ENCODE data around the gene HOOK2. TPM values are rescaled to one million over a fixed set of nuclear protein-coding genes. Genes with fewer than 3 reads are reported as not detected.

The HOOK2 gene
- total and polyA plus RNA-seq, 2 of the 13 experiments (the other 11 are each of a cell fraction or from before 2014, with no cell fraction given), result 9.2 to 12.9 TPM

GRCh38 chr19:12796146-12797071, 21.1 kb upstream of the HOOK2 start (continued):
- TF ChIP-seq ZNF574 (CRISPR knock-in tag; IDR thresholded peaks at IDR 0.05), result peak; percentile 51; the same call in 1 of the 2 replicates
- TF ChIP-seq ZZZ3 (CRISPR knock-in tag; IDR thresholded peaks at IDR 0.05; ENCODE audit: borderline replicate concordance), result no peak
- TF ChIP-seq HDAC2 (CRISPR knock-in tag; IDR thresholded peaks at IDR 0.05), result 0 out of 2 replicates have a peak, but pooled peaks have one; percentile 16
- peak in 1 of 2 experiments; percentile 56; a peak in 1 of 4 replicates for TF ChIP-seq KLF16 (CRISPR knock-in tag; IDR thresholded peaks at IDR 0.05)
- peak; percentile 45; the same call in 1 of the 2 replicates for TF ChIP-seq CBFB (CRISPR knock-in tag; IDR thresholded peaks at IDR 0.05)
- 0 out of 2 replicates have a peak, but pooled peaks have one; percentile 15 for TF ChIP-seq ZNF263 (CRISPR knock-in tag; IDR thresholded peaks at IDR 0.05)
- TF ChIP-seq MIER2 (CRISPR knock-in tag; IDR thresholded peaks at IDR 0.05), result peak; percentile 55; the same call in 1 of the 2 replicates
- TF ChIP-seq, protein P1, sequence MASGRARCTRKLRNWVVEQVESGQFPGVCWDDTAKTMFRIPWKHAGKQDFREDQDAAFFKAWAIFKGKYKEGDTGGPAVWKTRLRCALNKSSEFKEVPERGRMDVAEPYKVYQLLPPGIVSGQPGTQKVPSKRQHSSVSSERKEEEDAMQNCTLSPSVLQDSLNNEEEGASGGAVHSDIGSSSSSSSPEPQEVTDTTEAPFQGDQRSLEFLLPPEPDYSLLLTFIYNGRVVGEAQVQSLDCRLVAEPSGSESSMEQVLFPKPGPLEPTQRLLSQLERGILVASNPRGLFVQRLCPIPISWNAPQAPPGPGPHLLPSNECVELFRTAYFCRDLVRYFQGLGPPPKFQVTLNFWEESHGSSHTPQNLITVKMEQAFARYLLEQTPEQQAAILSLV (CRISPR knock-in tag; IDR thresholded peaks at IDR 0.05; ENCODE audit: borderline replicate concordance), result 0 out of 2 replicates have a peak, but pooled peaks have one; percentile 23
- TF ChIP-seq ZKSCAN8 (CRISPR knock-in tag; IDR thresholded peaks at IDR 0.05; ENCODE audit: borderline replicate concordance), result peak; percentile 82; the same call in 1 of the 2 replicates
- TF ChIP-seq ZNF563 (CRISPR knock-in tag; IDR thresholded peaks at IDR 0.05), result peak; percentile 47; the same call in 1 of the 2 replicates
- TF ChIP-seq ZUFSP (CRISPR knock-in tag; IDR thresholded peaks at IDR 0.05; ENCODE audit: borderline replicate concordance), result no peak
- TF ChIP-seq, protein P2, sequence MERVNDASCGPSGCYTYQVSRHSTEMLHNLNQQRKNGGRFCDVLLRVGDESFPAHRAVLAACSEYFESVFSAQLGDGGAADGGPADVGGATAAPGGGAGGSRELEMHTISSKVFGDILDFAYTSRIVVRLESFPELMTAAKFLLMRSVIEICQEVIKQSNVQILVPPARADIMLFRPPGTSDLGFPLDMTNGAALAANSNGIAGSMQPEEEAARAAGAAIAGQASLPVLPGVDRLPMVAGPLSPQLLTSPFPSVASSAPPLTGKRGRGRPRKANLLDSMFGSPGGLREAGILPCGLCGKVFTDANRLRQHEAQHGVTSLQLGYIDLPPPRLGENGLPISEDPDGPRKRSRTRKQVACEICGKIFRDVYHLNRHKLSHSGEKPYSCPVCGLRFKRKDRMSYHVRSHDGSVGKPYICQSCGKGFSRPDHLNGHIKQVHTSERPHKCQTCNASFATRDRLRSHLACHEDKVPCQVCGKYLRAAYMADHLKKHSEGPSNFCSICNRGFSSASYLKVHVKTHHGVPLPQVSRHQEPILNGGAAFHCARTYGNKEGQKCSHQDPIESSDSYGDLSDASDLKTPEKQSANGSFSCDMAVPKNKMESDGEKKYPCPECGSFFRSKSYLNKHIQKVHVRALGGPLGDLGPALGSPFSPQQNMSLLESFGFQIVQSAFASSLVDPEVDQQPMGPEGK (CRISPR knock-in tag; IDR thresholded peaks at IDR 0.05), result peak; percentile 69
- TF ChIP-seq CENPBD1 (CRISPR knock-in tag; IDR thresholded peaks at IDR 0.05; ENCODE audit: borderline replicate concordance, low read depth), result no peak
- peak; percentile 79 for TF ChIP-seq ELF3 (CRISPR knock-in tag; IDR thresholded peaks at IDR 0.05)
- no peak for TF ChIP-seq CHCHD3 (CRISPR knock-in tag; IDR thresholded peaks at IDR 0.05)
- 0 out of 2 replicates have a peak, but pooled peaks have one; percentile 42 for TF ChIP-seq ZNF792 (CRISPR knock-in tag; IDR thresholded peaks at IDR 0.05)
- TF ChIP-seq TEAD3 (CRISPR knock-in tag; optimal IDR thresholded peaks at IDR 0.05; ENCODE audit: borderline replicate concordance), result peak; percentile 59
- TF ChIP-seq GATAD2A (CRISPR knock-in tag; IDR thresholded peaks at IDR 0.05), result peak; percentile 46
- peak; percentile 28; the same call in 1 of the 2 replicates for TF ChIP-seq NRL (CRISPR knock-in tag; IDR thresholded peaks at IDR 0.05; ENCODE audit: borderline replicate concordance)
- TF ChIP-seq THAP11 (CRISPR knock-in tag; IDR thresholded peaks at IDR 0.05), result peak; percentile 57
- peak; percentile 98 for TF ChIP-seq STAG1 (CRISPR knock-in tag; IDR thresholded peaks at IDR 0.05)

Data from HepG2 (cell line).